Measurements from ENCODE around the gene MTFR1L. TPM values are rescaled to one million over a fixed set of nuclear protein-coding genes. Genes with fewer than 3 reads are reported as not detected.

The MTFR1L gene
- total RNA-seq, 1 experiment from 2014 or later: 23.2 TPM

DNA sequence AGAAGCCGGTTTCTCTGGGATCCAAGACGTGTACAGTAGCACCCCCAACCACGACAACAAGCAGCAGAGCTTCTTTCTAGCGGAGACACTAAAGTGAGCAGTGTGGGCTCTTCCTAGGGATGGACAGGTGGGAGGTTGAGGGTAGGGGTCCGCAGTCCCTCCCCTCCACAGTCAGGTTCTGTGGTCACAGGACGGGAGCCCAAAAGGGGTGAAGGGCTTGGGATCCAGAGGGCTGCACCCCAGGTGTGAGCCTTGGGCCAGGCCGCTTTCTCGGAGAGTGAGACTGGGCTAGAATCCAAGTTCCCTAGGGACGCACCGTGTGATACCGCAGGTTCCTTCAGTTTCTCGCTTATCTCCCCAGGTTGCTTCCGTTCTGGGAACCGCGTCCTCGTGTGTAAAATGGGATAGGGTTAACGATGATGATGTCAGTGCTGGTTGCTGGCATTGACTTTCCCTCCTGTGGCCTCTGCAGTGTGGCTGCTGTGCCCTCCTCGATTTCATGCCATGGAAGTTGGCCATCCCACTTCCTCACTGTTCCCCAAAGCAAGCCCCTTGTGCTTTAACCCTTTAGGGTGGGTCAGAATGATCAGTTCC, 37.0 kb upstream of the MTFR1L start:
- H3K4me1 Mint-ChIP-seq (ENCODE audit: low read depth, unreplicated experiment): no peaks in the 10 kb centered on the region

DNA sequence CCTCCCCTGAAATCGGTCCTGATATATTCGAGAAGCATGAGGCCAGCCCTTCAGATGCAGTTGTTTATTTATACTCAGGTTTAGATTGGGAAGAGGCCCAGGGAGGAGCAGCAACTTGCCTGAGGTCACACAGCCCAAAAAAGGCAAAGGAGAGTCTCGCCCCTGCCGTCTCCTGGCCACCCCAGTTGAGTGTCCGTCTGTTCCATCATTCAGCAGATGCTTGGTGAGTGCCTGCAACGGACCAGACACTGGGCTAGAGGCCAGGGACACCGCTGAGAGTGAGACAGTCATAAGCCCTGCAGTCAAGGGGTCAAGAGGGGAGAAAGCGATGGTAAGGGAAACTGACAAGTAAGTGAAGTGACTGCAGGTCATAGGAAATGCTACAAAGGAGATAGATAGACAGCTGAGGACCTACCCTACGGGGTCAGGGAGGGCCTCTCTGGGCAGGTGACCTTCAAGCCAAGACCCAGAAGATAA, 35.1 kb upstream of the MTFR1L start:
- H3K9me3 Mint-ChIP-seq (ENCODE audit: low read depth, unreplicated experiment): no peaks in the 10 kb centered on the region
- TF ChIP-seq, protein P1, sequence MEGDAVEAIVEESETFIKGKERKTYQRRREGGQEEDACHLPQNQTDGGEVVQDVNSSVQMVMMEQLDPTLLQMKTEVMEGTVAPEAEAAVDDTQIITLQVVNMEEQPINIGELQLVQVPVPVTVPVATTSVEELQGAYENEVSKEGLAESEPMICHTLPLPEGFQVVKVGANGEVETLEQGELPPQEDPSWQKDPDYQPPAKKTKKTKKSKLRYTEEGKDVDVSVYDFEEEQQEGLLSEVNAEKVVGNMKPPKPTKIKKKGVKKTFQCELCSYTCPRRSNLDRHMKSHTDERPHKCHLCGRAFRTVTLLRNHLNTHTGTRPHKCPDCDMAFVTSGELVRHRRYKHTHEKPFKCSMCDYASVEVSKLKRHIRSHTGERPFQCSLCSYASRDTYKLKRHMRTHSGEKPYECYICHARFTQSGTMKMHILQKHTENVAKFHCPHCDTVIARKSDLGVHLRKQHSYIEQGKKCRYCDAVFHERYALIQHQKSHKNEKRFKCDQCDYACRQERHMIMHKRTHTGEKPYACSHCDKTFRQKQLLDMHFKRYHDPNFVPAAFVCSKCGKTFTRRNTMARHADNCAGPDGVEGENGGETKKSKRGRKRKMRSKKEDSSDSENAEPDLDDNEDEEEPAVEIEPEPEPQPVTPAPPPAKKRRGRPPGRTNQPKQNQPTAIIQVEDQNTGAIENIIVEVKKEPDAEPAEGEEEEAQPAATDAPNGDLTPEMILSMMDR (IDR thresholded peaks at IDR 0.05; ENCODE audit: unreplicated experiment): no peak
- no peaks in the 10 kb centered on the region for H3K36me3 Mint-ChIP-seq (ENCODE audit: insufficient read depth, unreplicated experiment)
- no peak for DNase-seq
- no peak overlapping the region for H3K27ac Mint-ChIP-seq (ENCODE audit: unreplicated experiment)
- peaks cover 15% of the 10 kb centered on the region for H3K27me3 Mint-ChIP-seq (ENCODE audit: unreplicated experiment)
- BruUV-seq (replicated peaks): no TSS peak
- CTCF ChIA-PET: no interaction called here
- H3K4me1 Mint-ChIP-seq (ENCODE audit: low read depth, unreplicated experiment): no peaks in the 10 kb centered on the region
- intact Hi-C loops (cut with micrococcal nuclease; ENCODE audit: unreplicated experiment): no loop called here
- H3K4me3 Mint-ChIP-seq (ENCODE audit: low read depth, unreplicated experiment): no peak overlapping the region

More for the DNA sequence above, 37.0 kb upstream of the MTFR1L start:
- CTCF ChIA-PET: no interaction called here
- no peaks in the 10 kb centered on the region for H3K9me3 Mint-ChIP-seq (ENCODE audit: low read depth, unreplicated experiment)
- no peak overlapping the region for H3K27ac Mint-ChIP-seq (ENCODE audit: unreplicated experiment)
- H3K27me3 Mint-ChIP-seq (ENCODE audit: unreplicated experiment): peaks cover 13% of the 10 kb centered on the region
- no TSS peak for BruUV-seq (replicated peaks)
- no peaks in the 10 kb centered on the region for H3K36me3 Mint-ChIP-seq (ENCODE audit: insufficient read depth, unreplicated experiment)
- intact Hi-C loops (cut with micrococcal nuclease; ENCODE audit: unreplicated experiment): no loop called here
- H3K4me3 Mint-ChIP-seq (ENCODE audit: low read depth, unreplicated experiment): no peak overlapping the region
- DNase-seq: no peak
- TF ChIP-seq, protein P1 (IDR thresholded peaks at IDR 0.05; ENCODE audit: unreplicated experiment): no peak

GRCh38 chr1:25785333-25786067, 34.3 kb upstream of the MTFR1L start:
- DNase-seq: no peak
- no peaks in the 10 kb centered on the region for H3K9me3 Mint-ChIP-seq (ENCODE audit: low read depth, unreplicated experiment)
- H3K27me3 Mint-ChIP-seq (ENCODE audit: unreplicated experiment): peaks cover 24% of the 10 kb centered on the region
- H3K4me3 Mint-ChIP-seq (ENCODE audit: low read depth, unreplicated experiment): no peak overlapping the region
- TF ChIP-seq, protein P1 (IDR thresholded peaks at IDR 0.05; ENCODE audit: unreplicated experiment): no peak
- H3K27ac Mint-ChIP-seq (ENCODE audit: unreplicated experiment): no peak overlapping the region
- BruUV-seq (replicated peaks): no TSS peak
- intact Hi-C loops (cut with micrococcal nuclease; ENCODE audit: unreplicated experiment): no loop called here
- H3K4me1 Mint-ChIP-seq (ENCODE audit: low read depth, unreplicated experiment): no peaks in the 10 kb centered on the region
- CTCF ChIA-PET: interaction anchor here (0.7 kb wide), 1 partner anchor 172 kb away, joined by 3 read pairs; no protein-coding TSS in a partner anchor
- no peaks in the 10 kb centered on the region for H3K36me3 Mint-ChIP-seq (ENCODE audit: insufficient read depth, unreplicated experiment)

GRCh38 chr1:25786887-25787759, 32.6 kb upstream of the MTFR1L start:
- H3K4me1 Mint-ChIP-seq (ENCODE audit: low read depth, unreplicated experiment): no peaks in the 10 kb centered on the region
- BruUV-seq (replicated peaks): no TSS peak
- TF ChIP-seq, protein P1 (IDR thresholded peaks at IDR 0.05; ENCODE audit: unreplicated experiment): no peak
- H3K27ac Mint-ChIP-seq (ENCODE audit: unreplicated experiment): no peak overlapping the region
- H3K27me3 Mint-ChIP-seq (ENCODE audit: unreplicated experiment): peaks cover 40% of the 10 kb centered on the region
- intact Hi-C loops (cut with micrococcal nuclease; ENCODE audit: unreplicated experiment): no loop called here
- H3K36me3 Mint-ChIP-seq (ENCODE audit: insufficient read depth, unreplicated experiment): no peaks in the 10 kb centered on the region
- CTCF ChIA-PET: interaction anchor here (0.7 kb wide), 1 partner anchor 163 kb away, joined by 3 read pairs; no protein-coding TSS in a partner anchor
- no peak for DNase-seq
- H3K4me3 Mint-ChIP-seq (ENCODE audit: low read depth, unreplicated experiment): no peak overlapping the region
- no peaks in the 10 kb centered on the region for H3K9me3 Mint-ChIP-seq (ENCODE audit: low read depth, unreplicated experiment)

All from Calu3 (cell line).